ENCODE data around the gene BAD.
A peak's percentile ranks its signal among the peaks of the same experiment; 100 is the strongest.
"Not testable (repeated sequence)": the region's sequence is repeated elsewhere in the genome, so short reads cannot be mapped to it uniquely, and the experiment has no call there.

Gene BAD

GRCh38 chr11:64314805-64315561 is 30.5 kb upstream of the BAD start:
- DNase-seq (ENCODE audit: low spot score) = no peak

- DNase-seq (ENCODE audit: low spot score) = no peak
These were observed 29.8 kb upstream of the BAD start for GRCh38 chr11:64314146-64314804.

DNA sequence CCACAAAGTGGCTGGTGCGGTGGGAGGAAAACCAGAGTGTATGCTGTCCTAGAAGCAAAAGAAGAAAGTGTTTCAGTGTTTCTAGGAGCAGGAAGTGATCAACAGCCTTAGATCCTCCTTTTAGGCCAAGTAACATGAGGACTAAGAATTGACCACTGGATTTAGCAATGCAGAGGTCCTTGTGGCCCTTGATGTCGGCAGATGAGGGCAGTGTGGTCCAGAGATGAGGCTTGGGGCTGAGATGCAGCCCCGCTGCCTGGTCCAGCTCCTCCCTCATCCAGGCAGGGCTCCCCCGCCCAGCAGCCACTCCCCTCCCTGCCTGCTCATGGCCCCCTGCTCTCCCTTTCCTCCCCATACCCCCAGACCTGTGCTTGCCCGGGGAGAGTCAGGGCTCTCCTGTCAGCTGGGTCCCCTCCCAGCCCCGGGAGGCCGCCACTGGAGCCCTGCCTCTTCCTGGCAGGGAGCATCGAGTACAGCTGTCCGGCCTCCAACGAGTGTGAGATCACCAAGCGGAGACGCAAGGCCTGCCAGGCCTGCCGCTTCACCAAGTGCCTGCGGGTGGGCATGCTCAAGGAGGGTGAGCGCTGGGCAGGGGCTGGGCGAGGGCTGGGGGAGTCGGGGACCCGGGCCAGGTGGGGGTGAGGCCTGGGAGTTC is 29.2 kb upstream of the BAD start:
- no peak for DNase-seq (ENCODE audit: low spot score)

GRCh38 chr11:64312947-64313346 is 28.5 kb upstream of the BAD start:
- no peak for DNase-seq (ENCODE audit: low spot score)

- DNase-seq (ENCODE audit: low spot score) = not testable (repeated sequence)
These were observed 23.3 kb upstream of the BAD start for GRCh38 chr11:64307795-64308194.

GRCh38 chr11:64306876-64307622 is 22.6 kb upstream of the BAD start:
- DNase-seq (ENCODE audit: low spot score) = no peak

DNA sequence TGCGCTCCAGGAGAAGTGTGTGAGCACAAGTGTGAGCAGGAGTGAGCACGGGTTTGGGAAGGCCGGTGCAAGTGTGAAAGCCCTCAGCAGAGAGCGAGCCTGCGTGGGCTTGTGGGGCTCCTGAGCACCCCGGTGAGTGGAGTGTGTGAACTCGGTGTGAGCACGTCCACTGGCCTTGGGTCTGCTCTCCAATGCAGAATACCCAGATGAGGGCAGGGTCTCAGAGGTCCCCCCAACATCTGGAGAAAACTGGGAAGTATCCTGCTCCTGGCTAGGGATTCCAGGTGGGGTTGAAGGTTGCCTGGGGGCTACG is 22.1 kb upstream of the BAD start:
- no peak for DNase-seq (ENCODE audit: low spot score)

GRCh38 chr11:64305691-64306562 is 21.5 kb upstream of the BAD start:
- DNase-seq (ENCODE audit: low spot score) = peak; percentile 52

DNA sequence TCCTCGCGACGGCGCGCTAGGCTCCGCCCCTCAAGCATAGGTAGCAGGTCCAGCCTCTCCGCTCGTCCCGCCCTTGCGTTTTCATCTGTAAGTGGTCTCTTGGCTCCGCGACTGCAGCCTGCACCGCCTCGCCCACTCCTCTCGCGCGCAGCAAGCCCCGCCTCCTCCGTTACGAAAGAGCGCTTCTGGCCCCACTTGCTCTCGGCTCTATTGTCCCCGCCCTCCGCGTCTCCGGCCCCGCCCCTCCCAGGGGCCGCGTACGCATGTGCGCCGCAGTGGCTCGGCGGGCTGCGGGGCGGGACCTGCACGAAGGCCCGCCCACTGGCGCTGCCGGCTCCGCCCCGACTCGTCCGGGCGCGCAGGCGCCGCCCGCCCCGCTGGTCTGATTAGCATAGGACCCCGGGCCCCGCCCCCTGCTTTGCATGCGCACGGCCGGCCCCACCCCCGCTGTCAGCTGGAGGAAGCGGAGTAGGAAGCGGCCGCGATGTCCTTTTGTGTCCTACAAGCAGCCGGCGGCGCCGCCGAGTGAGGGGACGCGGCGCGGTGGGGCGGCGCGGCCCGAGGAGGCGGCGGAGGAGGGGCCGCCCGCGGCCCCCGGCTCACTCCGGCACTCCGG is 20.7 kb upstream of the BAD start, which contains the start of gene ESRRA:
Gene ESRRA (plus strand): TSS at position 450 of the 616 bp plus-strand sequence. CDS start 1,656 bp downstream, outside the sequence.
- peak; percentile 91 for DNase-seq (ENCODE audit: low spot score)

- DNase-seq (ENCODE audit: low spot score) = peak; percentile 89
These were observed 20.0 kb upstream of the BAD start for GRCh38 chr11:64304316-64305072.

DNA sequence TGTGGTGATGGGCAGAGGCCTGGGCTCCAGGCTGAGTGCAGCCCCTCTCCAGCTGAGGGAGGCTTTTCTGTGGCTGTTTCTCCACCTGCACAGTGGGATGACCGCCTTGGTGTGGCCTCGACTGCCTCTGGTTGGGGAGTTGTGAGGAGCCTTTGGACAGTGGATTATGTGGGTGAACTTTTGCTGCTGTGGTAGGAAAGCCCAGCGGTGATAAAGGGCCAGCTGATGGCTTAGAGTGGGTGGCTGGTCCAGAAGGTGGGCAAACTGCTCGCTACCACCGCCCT is 19.5 kb upstream of the BAD start:
- DNase-seq (ENCODE audit: low spot score) = no peak

DNA sequence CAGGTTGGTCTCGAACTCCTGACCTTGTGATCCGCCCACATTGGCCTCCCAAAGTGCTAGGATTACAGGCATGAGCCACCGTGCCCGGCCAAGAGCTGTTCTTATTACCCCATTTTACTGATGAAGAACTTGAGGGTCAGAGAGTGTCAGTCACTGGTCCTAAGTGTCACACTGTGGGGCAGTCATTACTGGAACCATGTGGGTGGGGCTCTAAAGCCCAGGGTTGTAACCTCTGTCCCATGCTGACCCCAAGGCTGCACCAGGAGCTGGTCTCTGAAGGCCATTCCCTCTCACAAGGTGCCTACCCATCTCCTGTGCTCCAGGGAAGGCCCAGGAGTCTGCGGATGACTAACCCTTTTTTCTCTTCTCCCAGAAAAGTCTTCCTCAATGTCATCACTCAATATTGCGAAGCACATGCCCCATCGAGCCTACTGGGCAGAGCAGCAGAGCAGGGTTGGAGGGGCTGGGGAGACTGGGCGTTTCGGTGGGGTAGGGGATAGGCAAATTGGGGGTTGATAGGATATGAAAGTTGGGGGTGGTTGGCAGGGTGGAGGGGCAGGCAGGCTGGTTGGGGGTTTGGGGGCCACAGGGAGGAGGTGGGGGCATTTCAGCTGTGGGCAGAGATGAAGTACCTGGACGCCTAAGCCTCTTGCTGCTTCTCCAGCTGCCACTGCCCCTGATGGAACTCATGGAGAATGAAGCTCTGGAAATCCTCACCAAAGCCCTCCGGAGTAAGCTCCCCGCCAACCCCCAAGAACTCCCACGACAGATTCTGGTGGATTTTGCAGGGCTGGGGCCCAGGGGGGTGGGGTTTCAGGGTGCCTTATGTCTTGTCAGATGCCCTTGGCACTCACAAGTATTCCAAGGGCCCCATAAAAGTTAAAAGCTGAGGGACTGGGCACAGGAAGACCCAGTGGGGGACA is 18.9 kb upstream of the BAD start:
- no peak for DNase-seq (ENCODE audit: low spot score)

DNA sequence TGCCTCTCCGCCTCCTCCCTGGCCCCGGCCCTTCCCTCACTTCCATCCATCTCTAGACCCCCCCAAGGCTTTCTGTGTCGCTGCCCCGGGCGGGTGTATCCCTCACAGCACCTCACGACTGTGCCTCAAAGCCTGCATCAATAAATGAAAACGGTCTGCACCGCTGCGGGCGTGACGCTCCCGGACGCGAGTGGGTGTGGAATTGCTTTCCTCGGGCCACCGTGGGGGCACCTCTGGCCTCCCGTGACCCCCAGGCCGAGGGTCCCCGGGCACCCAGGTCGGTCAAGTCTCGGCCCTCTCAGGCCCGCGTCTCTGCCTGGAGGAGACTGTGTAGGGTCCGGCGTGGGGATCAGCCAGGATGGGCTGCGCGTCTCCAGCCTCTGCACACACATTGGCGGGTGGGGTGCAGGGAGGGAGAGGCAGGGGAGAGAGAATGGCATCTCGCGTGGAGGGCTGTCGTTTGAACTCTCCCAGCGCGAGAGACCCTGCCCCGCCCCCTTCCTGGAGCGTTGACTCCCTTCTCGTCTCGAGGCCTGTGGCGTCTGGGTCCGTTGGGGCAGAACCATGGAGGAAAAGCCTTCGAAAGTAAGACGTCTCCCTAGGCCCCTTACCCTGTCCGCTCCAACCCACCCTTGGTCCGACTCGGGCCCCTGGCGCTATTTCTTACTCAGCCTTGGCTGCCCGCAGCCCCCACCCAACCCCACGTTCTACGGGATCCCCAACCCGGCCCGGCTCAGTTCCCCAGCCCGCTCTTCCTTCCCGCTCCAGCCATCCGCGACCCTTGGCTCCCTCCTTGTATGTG is 15.6 kb upstream of the BAD start, which contains the start of gene CATSPERZ:
Gene CATSPERZ (plus strand): TSS at position 512 of the 802 bp plus-strand sequence. CDS start 53 bp downstream, at position 565.
- DNase-seq (ENCODE audit: low spot score) = no peak

- no peak for DNase-seq (ENCODE audit: low spot score)
These were observed 14.7 kb upstream of the BAD start for GRCh38 chr11:64298966-64299846.

DNA sequence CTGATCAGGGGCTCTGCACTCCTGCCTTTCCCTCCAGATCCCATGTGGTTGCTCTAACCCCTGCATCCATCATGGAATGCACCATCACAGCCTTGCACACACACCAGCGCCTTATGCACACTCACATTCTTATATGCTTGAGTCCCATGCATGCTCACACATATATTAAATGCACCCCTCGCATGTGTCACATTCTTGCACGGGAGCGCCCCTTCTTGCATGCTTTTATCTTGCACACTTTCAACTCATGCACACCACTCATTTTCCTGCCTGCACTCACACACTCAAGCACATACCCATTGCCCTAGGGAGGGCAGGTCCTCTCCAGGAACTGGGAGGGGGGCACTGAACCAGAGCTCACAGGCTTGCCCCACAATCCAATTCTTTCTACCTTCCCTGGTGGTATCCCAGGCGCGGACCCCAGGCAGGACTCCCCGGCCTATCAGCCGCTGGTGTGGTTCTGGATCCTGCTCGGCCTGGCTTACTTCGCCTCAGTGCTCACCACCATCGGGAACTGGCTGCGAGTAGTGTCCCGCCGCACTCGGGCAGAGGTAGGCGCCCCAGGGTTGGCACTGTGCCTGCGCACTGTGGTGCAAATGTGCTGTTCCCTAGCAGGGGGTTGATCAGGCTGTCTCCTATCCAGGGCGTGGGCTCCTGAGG is 13.4 kb upstream of the BAD start:
- no peak for DNase-seq (ENCODE audit: low spot score)

DNA sequence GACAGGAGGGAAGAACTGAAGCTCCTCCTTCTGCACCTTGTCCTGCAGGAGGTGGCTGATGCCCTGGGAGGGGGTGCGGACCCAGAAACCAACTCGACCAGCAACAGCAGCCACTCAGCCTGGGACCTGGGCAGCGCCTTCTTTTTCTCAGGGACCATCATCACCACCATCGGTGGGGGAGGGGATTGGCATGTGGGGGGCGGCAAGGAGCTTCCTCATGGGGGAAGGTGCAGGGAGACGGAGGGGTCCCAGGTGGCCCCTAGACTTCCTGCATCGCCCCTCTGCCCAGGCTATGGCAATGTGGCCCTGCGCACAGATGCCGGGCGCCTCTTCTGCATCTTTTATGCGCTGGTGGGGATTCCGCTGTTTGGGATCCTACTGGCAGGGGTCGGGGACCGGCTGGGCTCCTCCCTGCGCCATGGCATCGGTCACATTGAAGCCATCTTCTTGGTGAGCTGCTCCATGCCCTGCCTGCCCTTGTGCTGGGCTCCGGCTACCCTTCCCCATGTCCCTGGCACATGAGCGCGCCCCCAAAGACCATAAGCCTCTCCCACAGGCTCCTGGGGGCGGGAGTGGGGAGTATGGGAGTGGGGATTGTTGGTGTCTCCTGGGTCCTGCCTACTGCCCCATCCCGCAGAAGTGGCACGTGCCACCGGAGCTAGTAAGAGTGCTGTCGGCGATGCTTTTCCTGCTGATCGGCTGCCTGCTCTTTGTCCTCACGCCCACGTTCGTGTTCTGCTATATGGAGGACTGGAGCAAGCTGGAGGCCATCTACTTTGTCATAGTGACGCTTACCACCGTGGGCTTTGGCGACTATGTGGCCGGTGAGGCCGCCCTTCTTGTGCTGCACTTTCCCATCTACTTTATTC is 12.6 kb upstream of the BAD start:
- DNase-seq (ENCODE audit: low spot score) = no peak
